Uterus (tissue), 2 donors: ENCODE data around the gene LGALS3.

Source experiments
- POLR2A ChIP-seq, 2 donors: fragments of 450-650 bp; IDR thresholded peaks; one replicate each; pipeline ENCODE4 v1.6.1; 2016; ENCODE audit warnings: antibody characterized with exemption in 2 of 2, mild to moderate bottlenecking in 1 of 2, moderate library complexity in 1 of 2
- TF ChIP-seq, protein P1 (sequence below), 4 experiments: fragments of 200-600 bp in 2 of 4; fragments of 450-650 bp in 2 of 4; sonication (generic) in 2 of 4; IDR thresholded peaks; one replicate each; pipeline ENCODE4 v1.5.1; 2016 to 2019; ENCODE audit warnings: antibody characterized with exemption in 4 of 4, mild to moderate bottlenecking in 2 of 4, moderate library complexity in 1 of 4

DNA sequence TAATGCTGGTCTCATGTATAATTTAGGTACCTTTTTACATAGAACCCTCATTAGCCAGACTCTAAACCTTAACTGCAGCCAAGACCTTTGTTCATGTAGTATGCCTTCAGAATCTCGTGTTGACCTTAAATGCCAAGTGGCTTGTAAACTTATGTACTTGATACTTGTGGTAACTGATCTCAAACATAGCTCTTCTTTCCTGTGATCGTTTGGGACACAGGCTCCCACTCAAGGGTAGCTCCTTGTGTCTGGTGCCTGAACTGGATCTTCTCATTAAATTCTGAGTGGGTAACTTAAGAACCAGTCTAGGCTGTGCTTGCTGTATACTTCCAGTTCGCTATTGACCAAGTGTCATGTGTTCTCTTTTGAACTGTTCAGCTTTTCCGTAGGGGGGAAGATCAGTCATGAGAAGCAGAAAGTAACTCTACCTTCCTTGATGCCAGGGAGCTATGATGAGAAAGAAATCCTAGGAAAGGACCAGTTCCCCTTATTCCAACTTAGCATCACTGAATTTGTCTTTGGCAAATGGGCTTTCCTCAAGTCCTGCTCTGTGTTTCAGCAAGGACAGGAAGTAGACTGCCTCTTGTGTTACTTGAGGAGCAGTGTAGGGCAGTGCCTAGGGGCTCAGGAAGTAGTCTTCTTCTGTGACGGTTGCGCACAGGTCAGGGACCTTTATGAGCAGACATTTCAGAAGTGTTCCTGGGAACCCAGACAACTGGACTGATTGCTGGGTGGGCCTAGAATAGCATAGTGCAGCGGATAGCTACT lies 2.5 kb downstream of the LGALS3 start:
- TF ChIP-seq, protein P1, sequence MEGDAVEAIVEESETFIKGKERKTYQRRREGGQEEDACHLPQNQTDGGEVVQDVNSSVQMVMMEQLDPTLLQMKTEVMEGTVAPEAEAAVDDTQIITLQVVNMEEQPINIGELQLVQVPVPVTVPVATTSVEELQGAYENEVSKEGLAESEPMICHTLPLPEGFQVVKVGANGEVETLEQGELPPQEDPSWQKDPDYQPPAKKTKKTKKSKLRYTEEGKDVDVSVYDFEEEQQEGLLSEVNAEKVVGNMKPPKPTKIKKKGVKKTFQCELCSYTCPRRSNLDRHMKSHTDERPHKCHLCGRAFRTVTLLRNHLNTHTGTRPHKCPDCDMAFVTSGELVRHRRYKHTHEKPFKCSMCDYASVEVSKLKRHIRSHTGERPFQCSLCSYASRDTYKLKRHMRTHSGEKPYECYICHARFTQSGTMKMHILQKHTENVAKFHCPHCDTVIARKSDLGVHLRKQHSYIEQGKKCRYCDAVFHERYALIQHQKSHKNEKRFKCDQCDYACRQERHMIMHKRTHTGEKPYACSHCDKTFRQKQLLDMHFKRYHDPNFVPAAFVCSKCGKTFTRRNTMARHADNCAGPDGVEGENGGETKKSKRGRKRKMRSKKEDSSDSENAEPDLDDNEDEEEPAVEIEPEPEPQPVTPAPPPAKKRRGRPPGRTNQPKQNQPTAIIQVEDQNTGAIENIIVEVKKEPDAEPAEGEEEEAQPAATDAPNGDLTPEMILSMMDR (IDR thresholded peaks at IDR 0.05): peak in 1 of 4 experiments; percentile 10
- no peak for TF ChIP-seq POLR2A (IDR thresholded peaks at IDR 0.05)
